Panc1 (cell line): ENCODE data around the gene SPRYD3. TPM values are rescaled to one million over a fixed set of nuclear protein-coding genes. Genes with fewer than 3 reads are reported as not detected.
"Not testable (repeated sequence)": the region's sequence is repeated elsewhere in the genome, so short reads cannot be mapped to it uniquely, and the experiment has no call there.

Experiments used
- ATAC-seq: fragments of 200-7000 bp; cut with Tn5 transposase; 2 replicates; pipeline ENCODE4 v1.9.1; 2020; ENCODE audit warnings: mild to moderate bottlenecking, moderate library complexity
- BruUV-seq: library from RNA; stranded (reverse); fragments of 400-500 nt; replicated peaks from 2 replicates; lab custom pipeline; 2021; lab: Mats Ljungman, UMichigan
- CTCF ChIA-PET: fragments of 300-600 bp; sonication (Branson Sonifier 250); formaldehyde crosslinking; loops from one replicate; lab custom pipeline; 2022; ENCODE audit warnings: antibody characterized with exemption; lab: Charles Lee
- POLR2A ChIA-PET: fragments of 300-600 bp; sonication (Branson Sonifier 250); formaldehyde crosslinking; loops from one replicate; lab custom pipeline; 2022; ENCODE audit warnings: antibody characterized with exemption; lab: Charles Lee
- DNase-seq: peaks from one replicate; pipeline ENCODE4 v3.0.0-alpha.2; 2010; ENCODE audit warnings: low read depth, low spot score
- H3K27ac ChIP-seq: 2 replicates; pipeline ENCODE4 v1.5.1; 2011; ENCODE audit warnings: mild to moderate bottlenecking, low read length, inconsistent platforms
- H3K27me3 ChIP-seq: fragments of 200-500 bp; sonication (Bioruptor generic); 2 replicates; pipeline ENCODE4 v1.6.0; 2014; ENCODE audit warnings: low read length, inconsistent platforms; ENCODE audit not compliant: control insufficient read depth, insufficient read depth
- H3K36me3 ChIP-seq: fragments of 200-500 bp; sonication (Bioruptor generic); 2 replicates; pipeline ENCODE4 v1.5.1; 2014; ENCODE audit warnings: inconsistent platforms, mild to moderate bottlenecking, low read length, moderate library complexity; ENCODE audit not compliant: control insufficient read depth, insufficient read depth
- H3K4me1 ChIP-seq: 2 replicates; pipeline ENCODE4 v1.5.1; 2011; ENCODE audit warnings: inconsistent platforms, mild to moderate bottlenecking, low read length, moderate library complexity; ENCODE audit not compliant: control insufficient read depth, insufficient read depth
- H3K4me3 ChIP-seq, 2 experiments: 2 replicates each; pipeline ENCODE4 v1.5.1; 2011 to 2012; ENCODE audit warnings: low read depth in 2 of 2, low read length in 2 of 2, mild to moderate bottlenecking in 2 of 2, inconsistent platforms in 1 of 2, moderate library complexity in 1 of 2
- H3K9me3 ChIP-seq: fragments of 200-500 bp; sonication (Bioruptor generic); 2 replicates; pipeline ENCODE4 v1.5.1; 2014; ENCODE audit warnings: low read depth, mild to moderate bottlenecking, inconsistent platforms, low read length, moderate library complexity; ENCODE audit not compliant: control insufficient read depth, insufficient read depth
- CTCF ChIP-seq: fragments of 450-650 bp; IDR thresholded peaks from 2 replicates; pipeline ENCODE4 v1.5.1; 2017; ENCODE audit warnings: mild to moderate bottlenecking
- POLR2AphosphoS5 ChIP-seq: IDR thresholded peaks from 2 replicates; pipeline ENCODE4 v1.6.1; 2012; ENCODE audit warnings: mild to moderate bottlenecking, low read depth, low read length, moderate library complexity
- SIN3A ChIP-seq: IDR thresholded peaks from 2 replicates; pipeline ENCODE4 v1.6.1; 2012; ENCODE audit warnings: low read depth, mild to moderate bottlenecking, low read length, moderate library complexity, borderline replicate concordance; ENCODE audit not compliant: insufficient read depth
- TCF7L2 ChIP-seq: IDR thresholded peaks from 2 replicates; pipeline ENCODE4 v1.6.1; 2011; ENCODE audit warnings: mild to moderate bottlenecking, low read depth, low read length, inconsistent platforms
- in situ Hi-C: cut with HindIII; loops from 2 replicates; pipeline ENCODE4 v1.10.0; 2016; ENCODE audit warnings: low sequenced_read_pairs, low pct_unique_long_range_greater_than_20kb
- intact Hi-C: fragments of 100-400 bp; cut with micrococcal nuclease; formaldehyde crosslinking; loops from one replicate; pipeline ENCODE4 v1.10.0; 2022; ENCODE audit not compliant: unreplicated experiment
- total RNA-seq: library from RNA; stranded (reverse); gene quantifications from one replicate; pipeline ENCODE4 v1.2.1, GENCODE V29; 2021; ENCODE audit not compliant: unreplicated experiment
- TF ChIP-seq, protein P1 (sequence below), 2 experiments: IDR thresholded peaks; 2 replicates each; pipeline ENCODE4 v1.6.1; 2011 to 2012; ENCODE audit warnings: low read depth in 2 of 2, control low read depth in 1 of 2, low read length in 1 of 2, mild to moderate bottlenecking in 1 of 2, moderate library complexity in 1 of 2; ENCODE audit not compliant: insufficient read depth in 1 of 2

The SPRYD3 gene
- total RNA-seq, 1 experiment from 2014 or later: 25.0 TPM

- no peak overlapping the region for H3K27ac ChIP-seq
- ATAC-seq (no peak), DNase-seq (no peak)
- intact Hi-C loops: no loop called here
- H3K4me3 ChIP-seq: no peak overlapping the region
- BruUV-seq: no TSS peak
- no peaks in the 10 kb centered on the region for H3K9me3 ChIP-seq
- CTCF ChIA-PET: no interaction called here
- no peaks in the 10 kb centered on the region for H3K4me1 ChIP-seq
- POLR2A ChIA-PET: interaction anchor here (0.6 kb wide), 1 partner anchor 51 kb away, joined by 3 read pairs; no protein-coding TSS in a partner anchor
- TF ChIP-seq TCF7L2 (no peak), SIN3A (no peak), CTCF (no peak), POLR2AphosphoS5 (no peak)
- TF ChIP-seq, protein P1, sequence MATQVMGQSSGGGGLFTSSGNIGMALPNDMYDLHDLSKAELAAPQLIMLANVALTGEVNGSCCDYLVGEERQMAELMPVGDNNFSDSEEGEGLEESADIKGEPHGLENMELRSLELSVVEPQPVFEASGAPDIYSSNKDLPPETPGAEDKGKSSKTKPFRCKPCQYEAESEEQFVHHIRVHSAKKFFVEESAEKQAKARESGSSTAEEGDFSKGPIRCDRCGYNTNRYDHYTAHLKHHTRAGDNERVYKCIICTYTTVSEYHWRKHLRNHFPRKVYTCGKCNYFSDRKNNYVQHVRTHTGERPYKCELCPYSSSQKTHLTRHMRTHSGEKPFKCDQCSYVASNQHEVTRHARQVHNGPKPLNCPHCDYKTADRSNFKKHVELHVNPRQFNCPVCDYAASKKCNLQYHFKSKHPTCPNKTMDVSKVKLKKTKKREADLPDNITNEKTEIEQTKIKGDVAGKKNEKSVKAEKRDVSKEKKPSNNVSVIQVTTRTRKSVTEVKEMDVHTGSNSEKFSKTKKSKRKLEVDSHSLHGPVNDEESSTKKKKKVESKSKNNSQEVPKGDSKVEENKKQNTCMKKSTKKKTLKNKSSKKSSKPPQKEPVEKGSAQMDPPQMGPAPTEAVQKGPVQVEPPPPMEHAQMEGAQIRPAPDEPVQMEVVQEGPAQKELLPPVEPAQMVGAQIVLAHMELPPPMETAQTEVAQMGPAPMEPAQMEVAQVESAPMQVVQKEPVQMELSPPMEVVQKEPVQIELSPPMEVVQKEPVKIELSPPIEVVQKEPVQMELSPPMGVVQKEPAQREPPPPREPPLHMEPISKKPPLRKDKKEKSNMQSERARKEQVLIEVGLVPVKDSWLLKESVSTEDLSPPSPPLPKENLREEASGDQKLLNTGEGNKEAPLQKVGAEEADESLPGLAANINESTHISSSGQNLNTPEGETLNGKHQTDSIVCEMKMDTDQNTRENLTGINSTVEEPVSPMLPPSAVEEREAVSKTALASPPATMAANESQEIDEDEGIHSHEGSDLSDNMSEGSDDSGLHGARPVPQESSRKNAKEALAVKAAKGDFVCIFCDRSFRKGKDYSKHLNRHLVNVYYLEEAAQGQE (IDR thresholded peaks at IDR 0.05; ENCODE audit: insufficient read depth in 1 of 2, low read depth in 2 of 2, low read length in 1 of 2): no peak
- in situ Hi-C loops: no loop called here
- peaks cover 48% of the 10 kb centered on the region for H3K36me3 ChIP-seq
- H3K27me3 ChIP-seq: no peaks in the 10 kb centered on the region
Observed at GRCh38 chr12:53034459-53034858, 44.7 kb downstream of the SPRYD3 start.

GRCh38 chr12:53033832-53034231, 45.4 kb downstream of the SPRYD3 start:
- CTCF ChIA-PET, H3K4me1 ChIP-seq, in situ Hi-C loops, ATAC-seq, H3K4me3 ChIP-seq, H3K27ac ChIP-seq, DNase-seq, BruUV-seq, H3K27me3 ChIP-seq, POLR2A ChIA-PET, intact Hi-C loops, H3K9me3 ChIP-seq: not testable (repeated sequence)
- H3K36me3 ChIP-seq: peaks cover 42% of the 10 kb centered on the region

DNA sequence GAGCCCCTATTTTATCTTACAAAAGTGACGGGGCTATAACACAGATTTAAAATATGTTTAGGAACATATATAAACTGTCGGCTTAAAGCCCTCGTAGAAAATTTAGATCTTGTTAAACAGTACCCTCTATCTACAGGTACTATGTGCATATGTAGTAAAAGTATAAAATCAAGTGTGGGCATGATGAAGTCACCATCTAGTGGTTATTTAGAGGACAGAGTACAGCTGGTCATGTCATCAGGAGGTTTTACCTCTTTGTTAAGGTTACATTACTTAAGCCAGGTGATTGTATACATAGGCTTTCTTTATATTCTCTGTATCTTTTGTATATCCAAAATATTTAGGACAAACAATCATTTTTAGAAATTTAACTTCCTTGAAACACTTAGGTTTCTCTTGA, 47.6 kb downstream of the SPRYD3 start:
- BruUV-seq: no TSS peak
- no peak for DNase-seq
- intact Hi-C loops: no loop called here
- Histone ChIP-seq H3K27ac (no peak overlapping the region), H3K27me3 (no peaks in the 10 kb centered on the region), H3K4me1 (no peaks in the 10 kb centered on the region), H3K9me3 (no peaks in the 10 kb centered on the region), H3K4me3 (no peak overlapping the region), H3K36me3 (peaks cover 40% of the 10 kb centered on the region)
- CTCF ChIA-PET: interaction anchor here (0.6 kb wide), 1 partner anchor 23 kb away, joined by 3 read pairs; no protein-coding TSS in a partner anchor
- TF ChIP-seq TCF7L2: no peak
- TF ChIP-seq, protein P1 (IDR thresholded peaks at IDR 0.05; ENCODE audit: insufficient read depth in 1 of 2, low read depth in 2 of 2, low read length in 1 of 2): no peak
- no peak for TF ChIP-seq POLR2AphosphoS5
- no peak for TF ChIP-seq CTCF
- no peak for TF ChIP-seq SIN3A
- ATAC-seq: no peak
- in situ Hi-C loops: no loop called here
- POLR2A ChIA-PET: no interaction called here

GRCh38 chr12:53027014-53027413, 52.2 kb downstream of the SPRYD3 start:
- H3K4me3 ChIP-seq, H3K27ac ChIP-seq, CTCF ChIA-PET, H3K27me3 ChIP-seq, H3K9me3 ChIP-seq, in situ Hi-C loops, ATAC-seq, BruUV-seq, H3K4me1 ChIP-seq, DNase-seq, POLR2A ChIA-PET, intact Hi-C loops: not testable (repeated sequence)
- H3K36me3 ChIP-seq: peaks cover 57% of the 10 kb centered on the region
